T-cell (primary cell): ENCODE results near the gene BMPR1B. TPM values are rescaled to one million over a fixed set of nuclear protein-coding genes. Genes with fewer than 3 reads are reported as not detected.

Experiments
- ATAC-seq, 4 experiments: fragments of 200-7000 bp in 3 of 4; fragments of 150-1000 bp in 1 of 4; cut with Tn5 transposase; replicated peaks in 1 of 4; 1 replicate in 3 of 4; 2 replicates in 1 of 4; pipeline ENCODE4 v1.10.0; 2021; ENCODE audit warnings: moderate library complexity in 3 of 4, mild to moderate bottlenecking in 2 of 4, moderate number of reproducible peaks in 1 of 4
- CTCF ChIA-PET, 2 donors: fragments of 300-600 bp; sonication (Branson Sonifier 250); formaldehyde crosslinking; loops; one replicate each; lab custom pipeline; 2022; ENCODE audit warnings: antibody characterized with exemption in 2 of 2; lab: Charles Lee
- POLR2A ChIA-PET, 2 donors: fragments of 300-600 bp; sonication (Branson Sonifier 250); formaldehyde crosslinking; loops; one replicate each; lab custom pipeline; 2022; ENCODE audit warnings: antibody characterized with exemption in 2 of 2; lab: Charles Lee
- DNase-seq, 35 experiments: peaks; one replicate each; pipeline versions ENCODE4 v3.0.0 to v3.0.0-alpha.2; 2013 to 2023
- H3K27ac ChIP-seq: one replicate; pipeline ENCODE4 v1.5.1; 2013; ENCODE audit warnings: low read length
- H3K27me3 ChIP-seq, 2 experiments: replicated peaks in 1 of 2; 1 replicate in 1 of 2; 2 replicates in 1 of 2; pipeline versions ENCODE4 v1.6.1 to v1.7.0; 2013; ENCODE audit warnings: low read length in 1 of 2, mixed read lengths in 1 of 2; ENCODE audit not compliant: control insufficient read depth in 2 of 2, insufficient read depth in 2 of 2; ENCODE audit errors: extremely low read depth in 1 of 2
- H3K36me3 ChIP-seq, 2 donors: 1 replicate in 1 of 2; 2 replicates in 1 of 2; pipeline versions ENCODE4 v1.6.1 to v1.7.0; 2013; ENCODE audit warnings: low read length in 1 of 2; ENCODE audit not compliant: control insufficient read depth in 2 of 2, insufficient read depth in 1 of 2; ENCODE audit errors: extremely low read depth in 1 of 2
- H3K4me1 ChIP-seq, 2 experiments: 1 replicate in 1 of 2; 2 replicates in 1 of 2; pipeline versions ENCODE4 v1.6.1 to v1.7.0; 2013; ENCODE audit warnings: low read length in 2 of 2, mixed read lengths in 1 of 2; ENCODE audit not compliant: insufficient read depth in 2 of 2, control insufficient read depth in 1 of 2; ENCODE audit errors: extremely low read depth in 1 of 2
- H3K4me3 ChIP-seq, 2 donors: 1 replicate in 1 of 2; 2 replicates in 1 of 2; pipeline versions ENCODE4 v1.5.1 to v1.7.0; 2013; ENCODE audit warnings: mild to moderate bottlenecking in 2 of 2, low read length in 1 of 2, moderate library complexity in 1 of 2; ENCODE audit not compliant: control insufficient read depth in 1 of 2; ENCODE audit errors: extremely low read depth in 1 of 2
- H3K9me3 ChIP-seq: 2 replicates; pipeline ENCODE4 v1.7.0; 2013
- H3K27ac Mint-ChIP-seq, 2 donors: one replicate each; pipeline ENCODE4 v1.8.0; 2020 to 2021; ENCODE audit warnings: mild to moderate bottlenecking in 2 of 2, mixed read lengths in 2 of 2
- H3K27me3 Mint-ChIP-seq, 2 donors: one replicate each; pipeline ENCODE4 v1.8.0; 2021 to 2022; ENCODE audit warnings: mixed read lengths in 2 of 2
- H3K36me3 Mint-ChIP-seq: one replicate; pipeline ENCODE4 v1.8.0; 2021; ENCODE audit warnings: mixed read lengths
- H3K4me1 Mint-ChIP-seq, 3 donors: one replicate each; pipeline ENCODE4 v1.8.0; 2020 to 2022; ENCODE audit warnings: mixed read lengths in 3 of 3, mild to moderate bottlenecking in 1 of 3
- H3K4me3 Mint-ChIP-seq, 3 donors: one replicate each; pipeline ENCODE4 v1.8.0; 2020 to 2022; ENCODE audit warnings: mild to moderate bottlenecking in 3 of 3, mixed read lengths in 3 of 3, moderate library complexity in 3 of 3
- H3K9me3 Mint-ChIP-seq, 3 donors: one replicate each; pipeline ENCODE4 v1.8.0; 2020 to 2022; ENCODE audit warnings: mixed read lengths in 3 of 3
- WGBS: methylation state at CpG from one replicate; pipeline ENCODE4 v1.1.5; 2013; ENCODE audit warnings: missing lambda C conversion rate; ENCODE audit not compliant: insufficient coverage; 5-methylcytosine and 5-hydroxymethylcytosine counted together
- total RNA-seq, 35 experiments: library from RNA in 6 of 35; stranded (reverse) in 6 of 35; fragments of 120-200 nt in 1 of 35; gene quantifications; one replicate each; pipeline versions ENCODE4 v1.2.1 to v1.2.4 and lab custom pipeline; 2013 to 2026

The BMPR1B gene
- total RNA-seq, 5 donors from 2014 or later (not counting 1 experiment from before 2014, with no cell fraction given) = 0.09 to 0.36 (median 0.28) TPM; not detected in 2

DNA sequence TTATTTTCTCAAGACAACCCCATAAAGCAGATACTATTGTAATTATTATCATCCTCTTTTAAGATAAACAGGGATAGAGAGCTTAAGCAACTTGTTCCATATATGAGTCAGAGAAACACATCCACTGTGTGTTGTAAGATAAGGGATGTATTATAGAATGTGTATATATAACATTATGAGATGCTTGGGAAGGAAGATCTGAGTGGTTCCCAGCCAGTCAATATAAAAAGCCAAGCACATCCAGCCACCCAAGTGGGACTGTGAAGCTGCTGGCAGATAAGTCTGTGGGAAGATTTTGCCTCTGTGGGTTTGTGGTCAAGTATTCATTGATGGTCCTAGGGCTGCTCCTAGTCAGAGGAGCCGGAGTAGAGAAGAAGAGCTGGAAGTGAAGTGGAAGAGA is 16.5 kb upstream of the BMPR1B start:
- no peaks in the 10 kb centered on the region for H3K4me1 Mint-ChIP-seq
- ATAC-seq = no peak
- H3K27me3 ChIP-seq = no peaks in the 10 kb centered on the region
- H3K27ac ChIP-seq = no peak overlapping the region
- no CpG with 5 or more reads among the region's 1 CpG for WGBS
- no peak overlapping the region for H3K4me3 Mint-ChIP-seq
- H3K9me3 Mint-ChIP-seq = peaks cover 0 to 4% (median 0%) of the 10 kb centered on the region in 3 donors
- no peaks in the 10 kb centered on the region for H3K9me3 ChIP-seq
- no peak overlapping the region for H3K4me3 ChIP-seq
- H3K27me3 Mint-ChIP-seq = peaks cover 7 to 11% of the 10 kb centered on the region in 2 donors
- CTCF ChIA-PET = no interaction called here
- POLR2A ChIA-PET = no interaction called here
- H3K36me3 ChIP-seq = no peaks in the 10 kb centered on the region
- no peaks in the 10 kb centered on the region for H3K36me3 Mint-ChIP-seq
- DNase-seq = no peak
- no peaks in the 10 kb centered on the region for H3K4me1 ChIP-seq
- no peak overlapping the region for H3K27ac Mint-ChIP-seq

DNA sequence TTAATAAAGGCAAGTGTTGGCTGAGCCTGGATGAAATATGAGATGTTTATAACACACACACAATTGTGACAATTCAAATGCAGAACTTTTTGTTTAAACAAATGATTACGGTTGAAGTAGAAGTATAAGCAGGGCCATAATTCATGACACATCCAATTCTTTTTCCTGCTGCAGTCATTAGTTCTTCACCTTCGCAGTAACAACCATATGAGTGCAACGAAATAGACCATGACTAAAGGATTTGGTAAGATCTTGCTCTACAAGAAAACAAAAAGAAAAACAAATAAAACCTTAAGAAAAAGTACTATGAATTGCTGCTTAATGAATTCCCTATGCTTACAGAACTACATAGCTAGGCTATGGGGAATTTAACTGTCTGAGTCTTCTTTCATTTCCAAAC is 13.9 kb upstream of the BMPR1B start:
- Mint-ChIP-seq H3K27ac (no peak overlapping the region), H3K36me3 (no peaks in the 10 kb centered on the region), H3K4me1 (no peaks in the 10 kb centered on the region), H3K9me3 (peaks cover 0 to 4% (median 0%) of the 10 kb centered on the region in 3 donors), H3K4me3 (no peak overlapping the region), H3K27me3 (peaks cover 7 to 18% of the 10 kb centered on the region in 2 donors)
- ChIA-PET CTCF (no interaction called here), POLR2A (no interaction called here)
- H3K4me3 ChIP-seq = no peak overlapping the region
- ATAC-seq = no peak
- H3K36me3 ChIP-seq = no peaks in the 10 kb centered on the region
- H3K4me1 ChIP-seq = no peaks in the 10 kb centered on the region
- H3K27ac ChIP-seq = no peak overlapping the region
- no peaks in the 10 kb centered on the region for H3K27me3 ChIP-seq
- H3K9me3 ChIP-seq = no peaks in the 10 kb centered on the region
- DNase-seq = no peak
- WGBS = no CpG with 5 or more reads among the region's 3 CpGs

DNA sequence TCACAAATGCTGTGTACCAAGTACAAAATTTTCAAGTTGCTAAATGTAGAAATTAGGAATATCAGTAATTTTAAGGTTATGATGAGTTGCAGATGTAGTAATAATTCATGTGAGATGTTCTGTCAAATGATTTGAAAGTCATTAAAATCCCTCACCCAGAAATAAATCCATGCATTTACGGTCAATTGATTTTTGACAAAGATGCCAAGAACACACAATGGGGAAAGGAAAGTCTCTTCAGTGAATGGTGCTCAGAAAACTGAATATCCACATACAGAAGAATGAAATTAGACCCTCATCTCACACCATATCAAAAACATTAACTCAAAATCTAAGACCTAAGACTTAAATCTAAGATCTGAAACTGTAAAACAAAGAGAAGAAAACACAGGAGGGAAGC is 12.9 kb upstream of the BMPR1B start:
- ChIA-PET CTCF (no interaction called here), POLR2A (no interaction called here)
- DNase-seq (no peak), ATAC-seq (no peak)
- Histone ChIP-seq H3K4me3 (no peak overlapping the region), H3K9me3 (no peaks in the 10 kb centered on the region), H3K4me1 (no peaks in the 10 kb centered on the region), H3K27ac (no peak overlapping the region), H3K36me3 (no peaks in the 10 kb centered on the region), H3K27me3 (no peaks in the 10 kb centered on the region)
- H3K27ac Mint-ChIP-seq = no peak overlapping the region
- no CpG with 5 or more reads among the region's 1 CpG for WGBS
- no peaks in the 10 kb centered on the region for H3K4me1 Mint-ChIP-seq
- no peaks in the 10 kb centered on the region for H3K36me3 Mint-ChIP-seq
- peaks cover 7 to 18% of the 10 kb centered on the region in 2 donors for H3K27me3 Mint-ChIP-seq
- no peak overlapping the region for H3K4me3 Mint-ChIP-seq
- H3K9me3 Mint-ChIP-seq = peaks cover 0 to 4% (median 0%) of the 10 kb centered on the region in 3 donors

DNA sequence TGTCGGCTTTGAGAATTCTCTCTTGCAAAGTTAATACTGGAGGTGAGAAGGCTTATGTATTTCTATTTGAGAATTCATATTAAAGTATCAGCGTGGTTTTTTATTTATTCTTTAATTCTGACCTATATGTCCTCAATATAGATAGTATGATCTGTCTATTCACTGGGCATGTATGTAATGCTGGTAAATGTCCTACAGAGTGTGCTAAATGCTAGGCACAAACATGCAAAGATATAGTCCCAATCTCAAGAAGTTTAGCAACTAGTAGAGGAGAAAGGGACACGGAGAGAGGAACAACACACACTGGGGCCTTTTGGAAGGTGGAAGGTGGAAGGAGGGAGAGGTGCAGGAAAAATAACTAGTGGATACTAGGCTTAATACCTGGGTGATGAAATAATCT is 11.0 kb upstream of the BMPR1B start:
- Histone ChIP-seq H3K4me1 (no peaks in the 10 kb centered on the region), H3K4me3 (no peak overlapping the region), H3K27me3 (no peaks in the 10 kb centered on the region), H3K36me3 (no peaks in the 10 kb centered on the region), H3K9me3 (no peaks in the 10 kb centered on the region), H3K27ac (no peak overlapping the region)
- Mint-ChIP-seq H3K27ac (no peak overlapping the region), H3K4me1 (no peaks in the 10 kb centered on the region), H3K36me3 (no peaks in the 10 kb centered on the region), H3K9me3 (no peaks in the 10 kb centered on the region), H3K27me3 (peaks cover 0 to 10% of the 10 kb centered on the region in 2 donors), H3K4me3 (no peak overlapping the region)
- DNase-seq = no peak
- no CpG with 5 or more reads among the region's 3 CpGs for WGBS
- CTCF ChIA-PET = no interaction called here
- ATAC-seq = no peak
- POLR2A ChIA-PET = no interaction called here

DNA sequence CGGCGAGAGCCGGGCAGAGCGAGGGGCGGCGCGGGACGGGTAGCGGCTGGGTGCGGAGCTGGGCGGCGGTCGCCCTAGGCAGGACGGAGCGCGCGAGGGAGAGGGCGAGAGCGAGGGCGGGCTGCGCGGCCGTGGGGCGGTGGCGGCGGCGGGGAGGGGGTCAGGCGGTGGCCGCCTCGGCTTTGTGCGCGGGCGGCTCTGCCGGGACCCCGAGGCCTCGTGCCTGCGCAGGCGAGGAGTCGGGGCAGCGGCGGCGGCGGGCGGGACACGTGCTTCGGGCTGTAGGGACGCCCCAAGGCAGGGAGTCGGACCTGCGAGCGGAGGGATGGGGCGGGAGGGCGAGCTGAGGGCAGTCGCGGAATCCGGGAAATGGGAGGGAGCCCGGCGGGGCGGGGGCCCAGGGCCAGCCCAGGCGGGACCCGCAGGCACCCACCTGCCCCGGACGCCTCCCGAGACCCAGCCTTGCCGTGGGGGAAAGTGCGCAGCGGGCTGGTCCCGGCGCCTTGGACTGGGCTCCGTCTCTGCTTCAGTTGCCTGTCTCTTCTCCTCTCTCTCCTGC is 465 bp downstream of the BMPR1B start:
- peaks cover 10 to 12% of the 10 kb centered on the region in 2 experiments for H3K27me3 ChIP-seq
- ATAC-seq (peak in 2 of 4 experiments; percentile 29 to 30), DNase-seq (no peak)
- H3K27ac ChIP-seq = no peak overlapping the region
- Mint-ChIP-seq H3K36me3 (no peaks in the 10 kb centered on the region), H3K4me1 (peaks cover 9 to 12% (median 11%) of the 10 kb centered on the region in 3 donors), H3K4me3 (peak overlapping the region; percentile 35 to 84 (median 37)), H3K27ac (no peak overlapping the region), H3K27me3 (peaks cover 63 to 69% of the 10 kb centered on the region in 2 donors), H3K9me3 (no peaks in the 10 kb centered on the region)
- peak overlapping the region in 1 of 2 donors; percentile 67 for H3K4me3 ChIP-seq
- ChIA-PET POLR2A (no interaction called here), CTCF (no interaction called here)
- H3K36me3 ChIP-seq = no peaks in the 10 kb centered on the region
- H3K4me1 ChIP-seq = peaks cover 0 to 6% of the 10 kb centered on the region in 2 experiments
- WGBS = 3% methylated on average over 69 of the region's 69 CpGs
- H3K9me3 ChIP-seq = no peaks in the 10 kb centered on the region

DNA sequence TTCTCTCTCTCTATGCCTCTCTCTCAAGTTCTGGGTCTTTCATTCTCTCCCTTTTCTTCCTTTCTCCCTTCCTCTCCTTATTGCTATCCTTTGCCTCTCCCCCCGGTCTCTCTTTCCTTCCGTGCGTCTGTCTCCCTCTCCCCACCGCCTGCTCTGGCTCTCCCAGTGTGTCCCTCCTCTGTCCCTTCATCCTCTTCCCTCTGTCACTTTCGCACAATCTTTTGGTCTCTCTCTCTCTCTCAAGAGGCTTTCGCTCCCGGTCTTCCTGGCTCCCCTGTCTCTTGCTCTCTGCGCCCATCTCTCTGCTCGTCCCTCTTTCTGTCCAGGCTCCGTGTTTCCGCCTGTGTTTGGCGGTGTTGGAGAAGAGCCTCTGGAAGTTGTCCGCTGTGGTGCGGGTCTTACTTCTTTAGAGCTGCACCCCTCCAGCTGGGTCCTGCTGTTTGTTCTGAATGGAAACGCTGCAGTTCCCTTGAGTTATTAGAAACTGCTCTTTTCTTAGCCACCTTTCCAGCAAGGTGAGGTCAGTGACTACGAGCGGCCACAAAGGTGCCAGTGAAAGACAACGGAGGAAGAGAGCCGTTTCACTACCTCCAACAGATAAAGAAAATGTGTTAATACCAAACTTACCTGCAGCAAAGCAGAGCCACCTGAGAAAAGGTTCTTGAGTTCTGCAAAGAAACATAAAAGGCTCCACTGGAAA is 1.1 kb downstream of the BMPR1B start:
- no peaks in the 10 kb centered on the region for H3K36me3 ChIP-seq
- Mint-ChIP-seq H3K4me3 (peak overlapping the region; percentile 35 to 84 (median 37)), H3K9me3 (no peaks in the 10 kb centered on the region), H3K36me3 (no peaks in the 10 kb centered on the region), H3K27me3 (peaks cover 59 to 62% of the 10 kb centered on the region in 2 donors), H3K4me1 (peaks cover 9 to 12% (median 11%) of the 10 kb centered on the region in 3 donors), H3K27ac (no peak overlapping the region)
- ChIA-PET CTCF (no interaction called here), POLR2A (no interaction called here)
- peaks cover 0 to 6% of the 10 kb centered on the region in 2 experiments for H3K4me1 ChIP-seq
- H3K27ac ChIP-seq = no peak overlapping the region
- DNase-seq (no peak), ATAC-seq (peak in 1 of 4 experiments; percentile 6)
- peaks cover 10 to 12% of the 10 kb centered on the region in 2 experiments for H3K27me3 ChIP-seq
- peak overlapping the region in 1 of 2 donors; percentile 67 for H3K4me3 ChIP-seq
- no peaks in the 10 kb centered on the region for H3K9me3 ChIP-seq
- WGBS = 36% methylated on average over 10 of the region's 19 CpGs
